T-helper 9 cell (primary cell): ENCODE measurements around the gene DPY19L3.

Experiments
- DNase-seq: peaks from one replicate; pipeline ENCODE4 v3.0.0-alpha.2; 2020

Gene DPY19L3

GRCh38 chr19:32522967-32523366 is 117.4 kb downstream of the DPY19L3 start:
- no peak for DNase-seq

- DNase-seq = no peak
Observed at GRCh38 chr19:32526895-32527294, 121.3 kb downstream of the DPY19L3 start.

GRCh38 chr19:32530773-32531172 is 125.2 kb downstream of the DPY19L3 start:
- DNase-seq = no peak

- DNase-seq = no peak
Observed at GRCh38 chr19:32532233-32532632, 126.7 kb downstream of the DPY19L3 start.
